GM18519 (cell line): ENCODE results near the gene JAZF1.

Source experiments
- ATAC-seq: cut with Tn5 transposase; IDR thresholded peaks from one replicate; pipeline ENCODE4 v1.9.1; 2021; ENCODE audit warnings: mild to moderate bottlenecking, moderate library complexity; ENCODE audit not compliant: unreplicated experiment, low FRiP score

Gene JAZF1

GRCh38 chr7:27825891-27826290 lies 354.7 kb downstream of the JAZF1 start:
- no peak for ATAC-seq

DNA sequence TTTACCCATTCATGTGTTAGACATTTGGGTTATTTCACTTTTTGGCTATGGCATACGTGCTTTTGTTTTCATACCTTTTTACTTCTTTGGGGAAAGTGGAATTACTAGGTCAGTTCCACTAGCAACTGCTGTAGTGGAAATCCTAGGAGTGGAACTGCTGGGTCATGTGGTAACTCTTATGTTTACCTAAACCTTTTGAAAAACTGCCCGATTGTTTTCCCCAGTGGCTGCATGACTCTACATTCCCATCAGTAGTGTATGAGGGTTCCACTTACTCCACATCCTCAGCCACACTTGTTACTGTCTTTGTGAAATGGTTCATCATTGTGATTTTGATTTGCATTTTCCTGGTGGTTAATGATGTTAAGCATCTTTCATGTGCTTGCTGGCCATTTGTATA lies 358.4 kb downstream of the JAZF1 start:
- ATAC-seq, result no peak

GRCh38 chr7:27812706-27813105 lies 367.9 kb downstream of the JAZF1 start:
- no peak for ATAC-seq

DNA sequence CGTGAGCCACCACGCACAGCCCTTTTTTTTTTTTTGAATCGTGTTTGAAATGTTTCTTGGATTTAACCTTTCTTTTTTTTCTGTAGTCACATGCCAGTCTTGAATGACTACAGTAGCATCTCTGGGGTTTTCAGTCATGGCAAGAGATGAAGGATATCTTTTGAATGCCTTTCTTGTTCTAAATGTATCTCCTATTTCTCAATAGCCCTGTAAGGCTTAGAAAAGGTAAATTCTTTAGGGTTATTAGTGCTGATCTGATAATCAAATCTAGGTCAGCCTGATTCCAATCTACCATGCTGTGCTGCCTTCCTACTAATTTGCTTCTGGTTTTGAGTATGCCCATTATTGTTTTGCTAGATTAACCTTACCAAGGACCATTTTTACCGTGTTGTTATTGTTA lies 370.4 kb downstream of the JAZF1 start:
- no peak for ATAC-seq

GRCh38 chr7:27808626-27809025 lies 372.0 kb downstream of the JAZF1 start:
- no peak for ATAC-seq

GRCh38 chr7:27804139-27804538 lies 376.5 kb downstream of the JAZF1 start:
- no peak for ATAC-seq

DNA sequence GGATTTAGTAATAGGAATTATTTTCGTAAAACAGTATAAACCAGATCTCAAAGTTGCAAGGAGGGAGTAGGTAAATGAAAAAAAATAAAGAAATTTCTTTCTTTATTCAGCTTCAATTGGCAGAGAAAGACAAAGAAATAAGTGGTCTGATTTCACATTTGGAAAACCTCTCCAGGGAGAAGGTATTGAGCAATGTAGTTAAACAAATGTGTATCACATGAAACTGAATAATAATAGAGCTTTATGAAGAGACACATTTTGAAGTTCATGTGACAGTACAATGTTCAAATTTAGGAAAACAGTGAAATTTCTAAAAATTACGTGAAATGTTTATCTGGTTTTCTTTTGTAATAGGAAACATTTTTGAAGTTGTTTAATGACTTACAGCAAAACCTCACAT lies 377.6 kb downstream of the JAZF1 start:
- no peak for ATAC-seq

- ATAC-seq, result no peak
Measured at GRCh38 chr7:27799212-27799611, 381.4 kb downstream of the JAZF1 start.

GRCh38 chr7:27795977-27796376 lies 384.6 kb downstream of the JAZF1 start:
- ATAC-seq, result no peak

GRCh38 chr7:27793780-27794179 lies 386.8 kb downstream of the JAZF1 start:
- no peak for ATAC-seq

GRCh38 chr7:27788437-27788836 lies 392.2 kb downstream of the JAZF1 start:
- no peak for ATAC-seq

GRCh38 chr7:27784399-27785053 lies 396.1 kb downstream of the JAZF1 start:
- no peak for ATAC-seq

GRCh38 chr7:27782849-27783248 lies 397.7 kb downstream of the JAZF1 start:
- no peak for ATAC-seq

DNA sequence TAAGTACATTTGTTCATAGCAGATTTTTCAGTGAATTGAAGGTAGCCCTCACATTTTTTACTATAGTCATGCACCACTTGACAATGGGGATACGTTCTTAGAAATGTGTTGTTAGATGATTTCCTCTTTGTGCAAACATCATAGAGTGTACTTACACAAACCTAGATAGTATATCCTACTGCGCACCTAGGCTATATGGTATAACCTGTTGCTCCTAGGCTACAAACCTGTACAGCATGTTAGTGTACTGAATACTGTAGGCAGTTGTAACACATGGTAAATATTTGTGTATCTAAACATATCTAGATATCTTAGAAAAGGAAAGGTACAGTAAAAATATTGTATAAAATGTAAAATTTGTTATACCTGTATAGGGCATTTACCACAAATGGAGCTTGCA lies 399.4 kb downstream of the JAZF1 start:
- ATAC-seq, result no peak
